Measurements from ENCODE around the gene LAMTOR5. TPM values are rescaled to one million over a fixed set of nuclear protein-coding genes. Genes with fewer than 3 reads are reported as not detected.
"Not testable (repeated sequence)": the region's sequence is repeated elsewhere in the genome, so short reads cannot be mapped to it uniquely, and the experiment has no call there.

The LAMTOR5 gene
- 100 to 1,000 TPM; 166 to 171 (median 170) TPM for total RNA-seq

DNA sequence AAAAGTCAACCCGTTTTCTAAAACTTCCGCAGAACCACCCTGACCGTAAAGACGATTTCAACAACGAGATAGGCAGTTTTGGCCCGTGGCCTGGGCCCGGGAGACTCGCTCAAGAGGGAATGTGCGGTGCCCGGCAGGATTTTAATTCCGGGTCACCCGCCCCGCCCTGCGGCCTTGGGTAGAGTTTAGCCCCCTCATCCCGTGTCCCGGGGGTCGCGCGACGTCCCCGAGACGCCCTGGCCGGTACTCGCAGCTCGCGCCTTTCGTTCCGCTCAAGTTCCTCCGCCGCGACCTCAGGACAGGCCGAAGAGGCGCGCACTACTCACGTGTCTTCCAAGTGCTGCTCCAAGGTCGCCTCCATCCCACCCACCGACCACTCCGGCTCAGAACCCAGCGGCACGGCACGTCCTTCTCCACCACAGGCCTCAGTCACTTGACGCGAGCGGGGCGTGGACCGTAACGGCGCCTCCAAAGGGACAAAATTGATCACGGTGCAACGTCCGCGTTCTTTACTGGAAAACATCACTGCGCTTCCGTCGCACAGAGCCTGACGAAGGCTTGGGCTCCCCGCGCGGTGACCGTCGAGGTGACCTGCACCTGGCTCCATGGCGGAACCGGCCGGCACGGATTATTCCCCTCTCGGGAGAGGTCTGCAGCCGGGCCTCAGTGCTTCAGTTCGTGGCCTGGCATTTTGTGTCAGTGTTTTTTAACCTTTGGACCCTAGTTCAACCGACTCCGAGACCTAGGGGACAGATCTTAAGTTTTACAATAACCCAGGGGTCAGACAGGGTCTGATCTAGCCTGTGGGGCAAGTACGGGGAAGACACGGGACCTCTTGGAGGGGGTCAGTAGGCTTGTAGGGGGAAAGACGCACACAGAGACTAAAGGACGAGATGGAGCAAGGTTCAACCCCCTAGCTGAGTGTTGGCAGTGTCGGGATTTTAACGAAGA lies at the start of gene LAMTOR5:
LAMTOR5 (minus strand) TSS at position 435 of the 951 bp plus-strand sequence; CDS start at position 361, 74 bp downstream.
- peak within 1 kb of the TSS; percentile 99 for H3K4me3 Mint-ChIP-seq
- peaks cover 18% of the 10 kb centered on the region for H3K4me1 Mint-ChIP-seq (ENCODE audit: low read depth)
- H3K9me3 Mint-ChIP-seq, result no peaks in the 10 kb centered on the region
- DNase-seq, result peak; percentile 83
- peak; percentile 96 to 97 for ATAC-seq
- peaks cover 9% of the 10 kb centered on the region for H3K36me3 Mint-ChIP-seq (ENCODE audit: insufficient read depth)
- no peaks in the 10 kb centered on the region for H3K27me3 Mint-ChIP-seq (ENCODE audit: low read depth)

GRCh38 chr1:110457206-110457605 lies 49.7 kb upstream of the LAMTOR5 start:
- ATAC-seq (no peak), DNase-seq (no peak)
- Mint-ChIP-seq H3K4me3 (no peak overlapping the region), H3K9me3 (no peaks in the 10 kb centered on the region), H3K4me1 (ENCODE audit: low read depth) (no peaks in the 10 kb centered on the region), H3K27me3 (ENCODE audit: low read depth) (peaks cover 10% of the 10 kb centered on the region), H3K36me3 (ENCODE audit: insufficient read depth) (no peaks in the 10 kb centered on the region)

GRCh38 chr1:110455151-110455550 lies 47.7 kb upstream of the LAMTOR5 start:
- no peaks in the 10 kb centered on the region for H3K4me1 Mint-ChIP-seq (ENCODE audit: low read depth)
- no peak overlapping the region for H3K4me3 Mint-ChIP-seq
- ATAC-seq (no peak), DNase-seq (no peak)
- no peaks in the 10 kb centered on the region for H3K9me3 Mint-ChIP-seq
- H3K36me3 Mint-ChIP-seq (ENCODE audit: insufficient read depth), result no peaks in the 10 kb centered on the region
- H3K27me3 Mint-ChIP-seq (ENCODE audit: low read depth), result peaks cover 12% of the 10 kb centered on the region

- no peak for DNase-seq
- Mint-ChIP-seq H3K36me3 (ENCODE audit: insufficient read depth) (no peaks in the 10 kb centered on the region), H3K4me3 (no peak overlapping the region), H3K27me3 (ENCODE audit: low read depth) (peaks cover 12% of the 10 kb centered on the region), H3K4me1 (ENCODE audit: low read depth) (no peaks in the 10 kb centered on the region), H3K9me3 (no peaks in the 10 kb centered on the region)
- ATAC-seq, result no peak
Observed at GRCh38 chr1:110454328-110454727, 46.8 kb upstream of the LAMTOR5 start.

DNA sequence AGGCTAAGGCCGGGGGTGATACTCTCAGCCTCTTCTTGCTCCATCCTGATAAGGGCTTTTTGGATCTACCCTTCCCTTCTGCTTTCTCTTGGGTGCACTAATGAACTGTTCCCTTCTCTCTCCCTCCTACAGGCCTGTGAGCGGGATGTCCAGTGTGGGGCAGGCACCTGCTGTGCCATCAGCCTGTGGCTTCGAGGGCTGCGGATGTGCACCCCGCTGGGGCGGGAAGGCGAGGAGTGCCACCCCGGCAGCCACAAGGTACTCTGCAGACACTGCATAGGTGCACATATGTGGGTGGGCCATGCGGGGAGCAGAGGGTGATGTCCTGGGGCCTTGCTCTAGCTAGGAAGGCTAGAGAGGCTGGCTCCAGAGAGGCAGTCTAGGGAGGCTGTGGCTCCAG lies 46.3 kb upstream of the LAMTOR5 start:
- Mint-ChIP-seq H3K36me3 (ENCODE audit: insufficient read depth) (no peaks in the 10 kb centered on the region), H3K4me1 (ENCODE audit: low read depth) (no peaks in the 10 kb centered on the region), H3K9me3 (no peaks in the 10 kb centered on the region), H3K27me3 (ENCODE audit: low read depth) (peaks cover 12% of the 10 kb centered on the region), H3K4me3 (no peak overlapping the region)
- ATAC-seq, result no peak
- no peak for DNase-seq

- H3K27me3 Mint-ChIP-seq (ENCODE audit: low read depth), result peaks cover 12% of the 10 kb centered on the region
- no peaks in the 10 kb centered on the region for H3K36me3 Mint-ChIP-seq (ENCODE audit: insufficient read depth)
- no peaks in the 10 kb centered on the region for H3K9me3 Mint-ChIP-seq
- DNase-seq, result no peak
- no peak for ATAC-seq
- H3K4me1 Mint-ChIP-seq (ENCODE audit: low read depth), result no peaks in the 10 kb centered on the region
- H3K4me3 Mint-ChIP-seq, result no peak overlapping the region
Observed at GRCh38 chr1:110452330-110452729, 44.8 kb upstream of the LAMTOR5 start.

DNA sequence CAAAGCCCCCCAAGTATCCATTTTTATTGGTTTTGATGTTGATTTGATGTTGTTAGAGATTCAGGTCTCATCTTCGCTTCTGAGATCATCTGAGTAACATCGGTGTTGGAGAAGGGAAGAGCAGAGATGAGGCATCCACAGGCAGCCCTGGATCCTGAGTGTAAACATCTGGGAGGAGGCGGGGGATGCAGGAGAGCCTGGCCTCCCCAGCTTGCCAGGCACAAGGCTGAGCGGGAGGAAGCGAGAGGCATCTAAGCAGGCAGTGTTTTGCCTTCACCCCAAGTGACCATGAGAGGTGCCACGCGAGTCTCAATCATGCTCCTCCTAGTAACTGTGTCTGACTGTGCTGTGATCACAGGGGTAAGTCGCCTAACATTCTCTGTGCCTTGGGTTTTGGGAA lies 43.4 kb upstream of the LAMTOR5 start, which contains the start of gene PROK1:
PROK1 (plus strand) TSS at position 221 of the 400 bp plus-strand sequence; CDS start at position 289, 68 bp downstream.
- no peak within 1 kb of the TSS for H3K4me3 Mint-ChIP-seq
- no peaks in the 10 kb centered on the region for H3K4me1 Mint-ChIP-seq (ENCODE audit: low read depth)
- no peaks in the 10 kb centered on the region for H3K9me3 Mint-ChIP-seq
- ATAC-seq, result no peak
- H3K27me3 Mint-ChIP-seq (ENCODE audit: low read depth), result peaks cover 12% of the 10 kb centered on the region
- H3K36me3 Mint-ChIP-seq (ENCODE audit: insufficient read depth), result no peaks in the 10 kb centered on the region
- no peak for DNase-seq

DNA sequence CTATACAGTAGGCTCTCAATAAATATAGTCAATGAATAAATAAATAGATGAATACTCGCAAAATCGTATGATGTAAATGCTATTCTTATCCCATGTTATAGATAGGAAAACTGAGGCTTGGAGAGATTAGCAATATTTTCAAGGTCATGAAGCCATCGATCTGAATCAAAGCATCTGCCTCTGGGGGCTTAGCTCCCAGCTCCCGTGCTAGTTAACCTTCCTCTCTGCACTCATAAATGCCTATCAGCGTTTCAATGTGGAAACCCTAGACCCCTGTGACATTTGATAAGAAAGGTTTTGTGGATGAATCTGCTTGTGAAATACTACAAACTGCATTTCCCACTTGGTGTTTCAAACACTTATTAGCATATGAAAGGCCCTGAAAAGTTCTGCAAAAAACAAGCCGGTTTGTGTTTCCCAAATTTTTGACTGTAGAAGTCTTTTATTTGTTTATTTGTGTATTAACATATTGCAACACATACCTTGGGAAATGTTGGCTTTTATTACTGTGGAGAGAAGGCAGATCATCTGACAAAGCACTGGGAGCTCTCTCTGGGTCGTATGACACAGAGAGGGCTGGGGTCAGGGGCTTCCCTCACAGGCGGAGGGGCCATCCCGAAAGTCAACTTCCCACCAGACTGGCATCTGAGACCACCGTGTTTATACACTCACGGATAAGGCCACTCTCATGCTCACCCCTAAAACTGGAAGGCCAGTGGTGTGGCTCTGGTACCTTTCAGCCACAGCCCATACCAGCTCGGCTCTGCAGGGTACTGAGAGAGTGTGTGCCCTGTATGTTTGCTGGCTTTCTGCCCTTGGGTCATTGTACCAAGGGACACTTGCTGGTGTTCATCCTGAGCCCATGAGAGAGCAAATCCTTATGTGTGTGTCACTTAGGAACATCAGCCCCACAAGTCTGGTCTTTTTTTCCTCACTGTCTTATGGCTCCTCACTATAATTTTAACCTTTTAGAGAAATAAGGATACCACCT lies 42.5 kb upstream of the LAMTOR5 start:
- no peaks in the 10 kb centered on the region for H3K4me1 Mint-ChIP-seq (ENCODE audit: low read depth)
- no peak for DNase-seq
- H3K4me3 Mint-ChIP-seq, result no peak overlapping the region
- ATAC-seq, result no peak
- no peaks in the 10 kb centered on the region for H3K36me3 Mint-ChIP-seq (ENCODE audit: insufficient read depth)
- H3K27me3 Mint-ChIP-seq (ENCODE audit: low read depth), result peaks cover 13% of the 10 kb centered on the region
- H3K9me3 Mint-ChIP-seq, result no peaks in the 10 kb centered on the region

DNA sequence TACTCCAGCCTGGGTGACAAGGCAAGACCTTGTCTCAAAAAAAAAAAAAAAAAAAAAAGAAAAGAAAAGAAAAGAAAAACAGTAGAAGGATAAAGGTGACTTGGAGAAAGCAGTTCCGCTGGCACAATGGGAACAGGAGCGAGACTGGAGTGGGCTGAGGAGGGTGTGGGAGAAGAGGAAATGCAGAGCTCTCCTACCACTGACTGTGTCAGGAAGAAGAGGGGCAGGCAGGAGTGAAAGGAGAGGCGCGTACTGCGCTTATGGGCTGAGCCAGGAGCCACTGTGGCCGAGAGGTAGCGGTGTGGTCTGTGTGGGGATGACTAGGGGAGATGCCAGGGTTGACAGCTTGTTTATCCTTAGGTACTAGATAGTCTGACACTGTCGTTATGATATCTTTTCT lies 37.1 kb upstream of the LAMTOR5 start:
- Mint-ChIP-seq H3K9me3 (no peaks in the 10 kb centered on the region), H3K4me1 (ENCODE audit: low read depth) (no peaks in the 10 kb centered on the region)

DNA sequence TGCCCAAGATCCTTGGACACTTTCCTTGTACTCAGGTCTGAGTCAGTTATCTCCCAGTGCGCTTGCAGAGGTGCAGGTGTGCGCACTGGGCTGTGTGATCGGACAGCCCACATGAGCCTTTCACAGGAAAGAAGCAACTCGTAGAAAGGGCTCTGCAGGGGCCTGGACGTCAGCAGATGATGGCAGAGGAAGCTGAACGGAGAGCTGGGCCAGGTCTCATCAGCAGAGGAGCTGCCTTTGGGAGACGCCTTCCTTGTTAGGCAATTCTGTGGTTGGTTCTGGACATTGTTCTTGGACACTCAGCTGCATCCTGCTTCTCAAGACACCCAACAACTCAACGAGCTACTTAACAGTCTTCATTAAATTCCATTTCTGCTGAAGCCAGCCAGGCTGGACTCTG lies 36.0 kb upstream of the LAMTOR5 start:
- no peak for DNase-seq
- Mint-ChIP-seq H3K27me3 (ENCODE audit: low read depth) (peaks cover 7% of the 10 kb centered on the region), H3K4me3 (no peak overlapping the region)

More for the DNA sequence above, 37.1 kb upstream of the LAMTOR5 start:
- ATAC-seq, result no peak
- Mint-ChIP-seq H3K4me3 (no peak overlapping the region), H3K27me3 (ENCODE audit: low read depth) (peaks cover 4% of the 10 kb centered on the region), H3K36me3 (ENCODE audit: insufficient read depth) (no peaks in the 10 kb centered on the region)
- no peak for DNase-seq

DNA sequence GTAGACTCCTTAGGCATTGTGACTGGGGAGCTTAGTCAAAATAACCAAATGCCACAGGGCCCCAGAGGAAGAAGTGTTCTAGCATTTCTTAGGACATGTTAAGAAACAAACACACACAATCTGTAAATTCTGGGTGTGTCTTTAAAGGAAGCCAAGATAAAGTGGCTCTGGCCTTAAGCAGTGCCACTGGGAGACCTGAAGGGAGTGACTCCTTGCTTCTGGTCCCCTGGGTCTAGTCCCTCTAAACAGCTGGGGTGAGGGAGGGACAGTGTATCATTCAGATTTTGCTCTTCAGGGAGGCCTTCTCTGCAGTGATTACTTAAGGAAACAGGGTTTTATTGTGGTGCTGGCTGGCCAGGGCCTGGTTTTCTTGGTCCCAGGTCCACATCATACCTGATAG lies 34.4 kb upstream of the LAMTOR5 start:
- ATAC-seq (no peak), DNase-seq (no peak)
- H3K9me3 Mint-ChIP-seq, result no peaks in the 10 kb centered on the region
- peaks cover 10% of the 10 kb centered on the region for H3K27me3 Mint-ChIP-seq (ENCODE audit: low read depth)
- no peaks in the 10 kb centered on the region for H3K36me3 Mint-ChIP-seq (ENCODE audit: insufficient read depth)
- H3K4me3 Mint-ChIP-seq, result no peak overlapping the region
- no peaks in the 10 kb centered on the region for H3K4me1 Mint-ChIP-seq (ENCODE audit: low read depth)

More for the DNA sequence above, 36.0 kb upstream of the LAMTOR5 start:
- H3K36me3 Mint-ChIP-seq (ENCODE audit: insufficient read depth), result no peaks in the 10 kb centered on the region
- ATAC-seq, result no peak
- no peaks in the 10 kb centered on the region for H3K9me3 Mint-ChIP-seq
- H3K4me1 Mint-ChIP-seq (ENCODE audit: low read depth), result no peaks in the 10 kb centered on the region

DNA sequence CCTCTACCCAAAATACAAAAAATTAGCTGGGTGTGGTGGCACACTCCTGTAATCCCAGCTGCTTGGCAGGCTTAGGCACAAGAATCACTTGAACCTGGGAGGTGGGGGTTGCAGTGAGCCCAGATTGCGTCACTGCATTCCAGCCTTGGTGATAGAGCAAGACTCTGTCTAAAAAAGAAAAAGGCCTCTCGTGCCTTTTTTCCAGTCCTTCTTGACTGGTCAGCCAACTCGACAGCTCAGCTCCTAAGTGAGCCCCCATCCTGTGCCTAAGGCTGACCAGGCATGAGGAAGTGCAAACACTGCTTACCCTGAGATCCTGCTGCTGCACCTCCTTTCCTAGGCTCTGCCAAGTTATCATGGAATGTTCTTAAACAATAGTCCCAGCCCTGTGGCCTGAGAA lies 33.4 kb upstream of the LAMTOR5 start:
- Mint-ChIP-seq H3K9me3 (no peaks in the 10 kb centered on the region), H3K4me1 (ENCODE audit: low read depth) (no peaks in the 10 kb centered on the region), H3K27me3 (ENCODE audit: low read depth) (peaks cover 8% of the 10 kb centered on the region), H3K36me3 (ENCODE audit: insufficient read depth) (no peaks in the 10 kb centered on the region), H3K4me3 (no peak overlapping the region)
- ATAC-seq (no peak), DNase-seq (no peak)

- ATAC-seq; H3K4me1 Mint-ChIP-seq (ENCODE audit: low read depth); H3K36me3 Mint-ChIP-seq (ENCODE audit: insufficient read depth); H3K9me3 Mint-ChIP-seq; H3K27me3 Mint-ChIP-seq (ENCODE audit: low read depth); DNase-seq; H3K4me3 Mint-ChIP-seq: not testable (repeated sequence)
Observed at GRCh38 chr1:110439873-110440272, 32.4 kb upstream of the LAMTOR5 start.

DNA sequence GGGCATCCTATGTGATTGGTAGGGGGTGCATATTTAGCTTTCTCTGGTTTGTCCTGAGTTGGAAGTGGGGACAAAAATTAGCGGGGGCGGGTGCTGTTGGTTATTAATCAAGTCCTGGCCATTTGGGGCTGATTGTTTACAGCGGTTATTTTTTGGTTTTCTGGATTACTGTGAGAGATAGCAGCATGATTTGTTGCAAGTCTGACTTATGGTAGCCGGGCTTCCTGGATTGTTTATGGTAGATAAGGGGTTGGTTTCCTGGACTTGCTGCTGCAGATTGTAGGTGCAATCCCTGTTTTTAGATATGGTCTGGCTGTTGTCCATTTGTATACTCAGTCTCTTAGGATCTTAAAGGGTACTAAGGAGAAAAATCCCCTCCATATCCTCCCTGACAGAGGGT lies 31.4 kb upstream of the LAMTOR5 start:
- DNase-seq, result no peak
- H3K27me3 Mint-ChIP-seq (ENCODE audit: low read depth), result peaks cover 8% of the 10 kb centered on the region
- H3K9me3 Mint-ChIP-seq, result no peaks in the 10 kb centered on the region
- H3K36me3 Mint-ChIP-seq (ENCODE audit: insufficient read depth), result no peaks in the 10 kb centered on the region
- H3K4me1 Mint-ChIP-seq (ENCODE audit: low read depth), result no peaks in the 10 kb centered on the region
- no peak overlapping the region for H3K4me3 Mint-ChIP-seq
- no peak for ATAC-seq
